SK-N-SH (cell line): ENCODE results near the gene POLN. TPM values are rescaled to one million over a fixed set of nuclear protein-coding genes. Genes with fewer than 3 reads are reported as not detected.

ENCODE experiments used
- CTCF ChIA-PET: fragments of 300-600, 350-600 bp; formaldehyde crosslinking; extraction: SDS; loops from one replicate; lab custom pipeline; 2021; lab: Yijun Ruan, JAX
- POLR2A ChIA-PET: fragments of 350-600 bp; sonication (Branson Sonifier 250); formaldehyde crosslinking; extraction: SDS; loops from one replicate; lab custom pipeline; 2020; ENCODE audit warnings: antibody characterized with exemption, inconsistent platforms; lab: Yijun Ruan, JAX
- DNase-seq: peaks from one replicate; pipeline ENCODE4 v3.0.0; 2012
- H2AFZ ChIP-seq: fragments of 200-600 bp; sonication (generic); 2 replicates; pipeline ENCODE4 v1.8.1; 2016; ENCODE audit warnings: antibody characterized with exemption, mild to moderate bottlenecking, low read depth
- H3F3A ChIP-seq: fragments of 200-600 bp; sonication (generic); replicated peaks from 2 replicates; pipeline ENCODE3; 2016; ENCODE audit warnings: antibody characterized with exemption, mild to moderate bottlenecking; ENCODE audit not compliant: insufficient read depth
- H3K27ac ChIP-seq, 2 experiments: fragments of 200-500 bp in 1 of 2; fragments of 200-600 bp in 1 of 2; sonication (Bioruptor generic) in 1 of 2; sonication (generic), shearing (Covaris generic) in 1 of 2; 2 replicates each; pipeline versions ENCODE4 v1.5.1 to v1.6.1; 2014 to 2016; ENCODE audit warnings: low read depth in 2 of 2, inconsistent platforms in 1 of 2, low read length in 1 of 2, mild to moderate bottlenecking in 1 of 2, mixed read lengths in 1 of 2
- H3K27me3 ChIP-seq: fragments of 200-600 bp; sonication (generic), shearing (Covaris generic); 2 replicates; pipeline ENCODE4 v1.6.1; 2016; ENCODE audit warnings: mixed run types; ENCODE audit not compliant: insufficient read depth
- H3K36me3 ChIP-seq, 2 experiments: fragments of 200-500 bp in 1 of 2; fragments of 200-600 bp in 1 of 2; sonication (Bioruptor generic) in 1 of 2; sonication (generic) in 1 of 2; replicated peaks in 1 of 2; 2 replicates each; pipeline versions ENCODE3 to v1.5.1; 2014 to 2016; ENCODE audit warnings: low read length in 1 of 2, mild to moderate bottlenecking in 1 of 2; ENCODE audit not compliant: insufficient read depth in 2 of 2, control insufficient read depth in 1 of 2
- H3K4me1 ChIP-seq, 2 experiments: fragments of 200-500 bp in 1 of 2; fragments of 200-600 bp in 1 of 2; sonication (Bioruptor generic) in 1 of 2; sonication (generic), shearing (Covaris generic) in 1 of 2; 2 replicates each; pipeline versions ENCODE4 v1.5.1 to v1.6.1; 2014 to 2016; ENCODE audit warnings: low read depth in 1 of 2, low read length in 1 of 2, mixed run types in 1 of 2; ENCODE audit not compliant: insufficient read depth in 2 of 2, control insufficient read depth in 1 of 2
- H3K4me2 ChIP-seq: fragments of 200-600 bp; sonication (generic), shearing (Covaris generic); 2 replicates; pipeline ENCODE4 v1.6.1; 2017; ENCODE audit warnings: mixed run types
- H3K4me3 ChIP-seq, 2 experiments: fragments of 200-500 bp in 1 of 2; fragments of 200-600 bp in 1 of 2; sonication (Bioruptor generic) in 1 of 2; sonication (generic), shearing (Covaris generic) in 1 of 2; 2 replicates each; pipeline versions ENCODE4 v1.5.1 to v1.8.1; 2014 to 2016; ENCODE audit warnings: low read depth in 2 of 2, inconsistent platforms in 1 of 2, low read length in 1 of 2, mild to moderate bottlenecking in 1 of 2, mixed read lengths in 1 of 2, moderate library complexity in 1 of 2
- H3K79me2 ChIP-seq: fragments of 200-600 bp; sonication (generic); 2 replicates; pipeline ENCODE4 v1.8.1; 2017; ENCODE audit warnings: mild to moderate bottlenecking; ENCODE audit not compliant: insufficient read depth
- H3K9ac ChIP-seq: fragments of 200-600 bp; sonication (generic); 2 replicates; pipeline ENCODE4 v1.6.1; 2017; ENCODE audit warnings: mixed run types
- H3K9me2 ChIP-seq: fragments of 200-600 bp; sonication (generic); 2 replicates; pipeline ENCODE4 v1.6.1; 2017; ENCODE audit warnings: mixed run types
- H3K9me3 ChIP-seq: fragments of 200-600 bp; sonication (generic); 2 replicates; pipeline ENCODE4 v1.6.1; 2017; ENCODE audit warnings: mixed run types, mild to moderate bottlenecking, moderate library complexity
- H4K20me1 ChIP-seq: fragments of 200-600 bp; sonication (generic); 2 replicates; pipeline ENCODE4 v1.6.1; 2017; ENCODE audit warnings: mild to moderate bottlenecking, mixed run types; ENCODE audit not compliant: insufficient read depth
- ELF1 ChIP-seq: IDR thresholded peaks from 2 replicates; pipeline ENCODE4 v1.4.0; 2012
- EZH2phosphoT487 ChIP-seq: fragments of 200-600 bp; sonication (generic); IDR thresholded peaks from 2 replicates; pipeline ENCODE4 v1.6.1; 2017; ENCODE audit warnings: low read depth, mixed run types, mild to moderate bottlenecking, antibody characterized with exemption, moderate library complexity, borderline replicate concordance
- FOXM1 ChIP-seq: IDR thresholded peaks from 2 replicates; pipeline ENCODE4 v1.4.0; 2012; ENCODE audit warnings: low read depth, mild to moderate bottlenecking
- RXRA ChIP-seq: IDR thresholded peaks from 2 replicates; pipeline ENCODE4 v1.4.0; 2012; ENCODE audit warnings: low read depth, mild to moderate bottlenecking, borderline replicate concordance
- SMC3 ChIP-seq: IDR thresholded peaks from 2 replicates; pipeline ENCODE4 v1.6.1; 2012; ENCODE audit warnings: low read depth, low read length, improper control_type of control experiment
- TAF1 ChIP-seq: IDR thresholded peaks from 2 replicates; pipeline ENCODE4 v1.6.1; 2012; ENCODE audit warnings: low read depth, mild to moderate bottlenecking, low read length, moderate library complexity, borderline replicate concordance
- TEAD4 ChIP-seq: IDR thresholded peaks from 2 replicates; pipeline ENCODE4 v1.4.0; 2012; ENCODE audit warnings: mild to moderate bottlenecking, borderline replicate concordance; ENCODE audit not compliant: insufficient read depth
- YY1 ChIP-seq: IDR thresholded peaks from 2 replicates; pipeline ENCODE4 v1.4.0; 2012; ENCODE audit warnings: low read depth, mild to moderate bottlenecking
- WGBS: methylation state at CpG from one replicate; pipeline ENCODE4 v1.1.6; 2017; ENCODE audit warnings: low lambda C conversion rate; 5-methylcytosine and 5-hydroxymethylcytosine counted together
- polyA plus RNA-seq, 3 experiments: library from polyadenylated mRNA; depleted of rRNA; stranded (reverse); fragments of >200 nt; gene quantifications; 2 replicates each; pipeline ENCODE4 v1.2.3, GENCODE V29; 2012
- TF ChIP-seq, protein P1 (sequence below): IDR thresholded peaks from 2 replicates; pipeline ENCODE4 v1.4.0; 2012; ENCODE audit warnings: low read depth, borderline replicate concordance
- TF ChIP-seq, protein P2 (sequence below): fragments of 150-350 bp; IDR thresholded peaks from 2 replicates; pipeline ENCODE4 v1.6.1; 2016; ENCODE audit warnings: mild to moderate bottlenecking, low read depth, low read length
- TF ChIP-seq, protein P3 (sequence below): IDR thresholded peaks from 2 replicates; pipeline ENCODE4 v1.6.1; 2012; ENCODE audit warnings: mild to moderate bottlenecking, low read depth, low read length, moderate library complexity
- TF ChIP-seq, protein P4 (sequence below): IDR thresholded peaks from 2 replicates; pipeline ENCODE4 v1.4.0; 2012; ENCODE audit warnings: low read depth
- TF ChIP-seq, protein P5 (sequence below): fragments of 200-600 bp; sonication (generic); IDR thresholded peaks from 2 replicates; pipeline ENCODE4 v1.6.1; 2017; ENCODE audit warnings: antibody characterized with exemption, mild to moderate bottlenecking, moderate library complexity
- TF ChIP-seq, protein P6 (sequence below): IDR thresholded peaks from 2 replicates; pipeline ENCODE4; 2012

The POLN gene
- polyA plus RNA-seq, 1 of the 3 experiments (the other 2 are of a cell fraction), result 0.67 TPM

DNA sequence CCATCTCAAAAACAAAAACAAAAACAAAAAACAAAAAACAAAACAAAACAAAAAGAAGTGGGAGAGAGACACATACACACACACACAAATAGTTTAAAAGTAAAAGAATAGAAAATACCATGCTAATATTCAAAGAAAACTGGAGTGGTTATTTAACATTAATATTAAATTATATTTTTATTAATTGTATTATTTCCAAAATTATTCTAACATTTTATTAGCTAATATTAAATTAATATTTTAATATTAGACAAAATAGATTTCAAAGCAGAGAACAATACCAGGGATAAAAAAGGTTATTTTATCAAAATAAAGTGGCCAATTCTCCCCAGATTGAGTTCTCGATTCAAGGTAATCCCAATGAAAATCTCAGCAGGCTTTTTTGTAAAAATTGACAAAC, 91.8 kb downstream of the POLN start (continued):
- TF ChIP-seq, protein P1, sequence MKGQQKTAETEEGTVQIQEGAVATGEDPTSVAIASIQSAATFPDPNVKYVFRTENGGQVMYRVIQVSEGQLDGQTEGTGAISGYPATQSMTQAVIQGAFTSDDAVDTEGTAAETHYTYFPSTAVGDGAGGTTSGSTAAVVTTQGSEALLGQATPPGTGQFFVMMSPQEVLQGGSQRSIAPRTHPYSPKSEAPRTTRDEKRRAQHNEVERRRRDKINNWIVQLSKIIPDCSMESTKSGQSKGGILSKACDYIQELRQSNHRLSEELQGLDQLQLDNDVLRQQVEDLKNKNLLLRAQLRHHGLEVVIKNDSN, result no peak

DNA sequence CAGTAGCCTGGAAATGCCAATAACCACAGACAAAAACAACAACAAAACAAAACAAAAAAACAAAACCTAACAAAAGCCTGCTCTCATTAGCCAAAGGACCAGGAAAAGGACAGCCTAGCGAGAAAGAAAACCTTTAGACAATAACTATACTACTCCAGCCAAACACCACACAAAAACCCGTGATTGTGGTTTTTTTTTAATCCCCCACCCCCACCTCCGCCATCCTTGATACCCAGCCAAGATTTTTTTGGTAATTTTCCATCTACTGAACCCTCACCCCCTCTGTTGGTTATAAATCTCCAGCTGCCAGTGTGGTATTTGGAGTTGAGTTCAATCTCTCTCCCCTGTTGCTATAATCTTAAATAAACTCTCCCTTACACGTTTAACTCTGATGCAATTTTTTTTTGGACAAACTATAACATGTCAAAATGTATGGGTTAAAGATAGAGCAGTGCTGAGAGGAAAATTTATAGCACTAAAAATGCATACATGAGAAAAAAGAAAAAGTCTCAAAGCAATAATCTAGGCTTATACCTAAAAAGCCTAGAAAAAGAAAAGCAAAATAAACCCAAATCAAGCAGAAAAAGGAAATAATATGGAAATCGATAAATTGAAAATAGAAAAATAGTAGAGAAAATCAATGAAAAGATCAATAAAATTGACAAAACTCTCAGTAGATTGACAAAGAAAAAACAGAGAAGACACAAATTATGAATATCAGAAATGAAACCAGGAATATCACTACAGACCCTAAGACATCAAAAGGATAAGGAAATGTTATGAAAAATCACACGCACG, 99.1 kb downstream of the POLN start:
- ChIA-PET POLR2A (no interaction called here), CTCF (no interaction called here)
- H3K9me2 ChIP-seq, result no peaks in the 10 kb centered on the region
- no peak overlapping the region for H3K4me2 ChIP-seq
- no peak overlapping the region for H3K27ac ChIP-seq
- TF ChIP-seq, protein P2, sequence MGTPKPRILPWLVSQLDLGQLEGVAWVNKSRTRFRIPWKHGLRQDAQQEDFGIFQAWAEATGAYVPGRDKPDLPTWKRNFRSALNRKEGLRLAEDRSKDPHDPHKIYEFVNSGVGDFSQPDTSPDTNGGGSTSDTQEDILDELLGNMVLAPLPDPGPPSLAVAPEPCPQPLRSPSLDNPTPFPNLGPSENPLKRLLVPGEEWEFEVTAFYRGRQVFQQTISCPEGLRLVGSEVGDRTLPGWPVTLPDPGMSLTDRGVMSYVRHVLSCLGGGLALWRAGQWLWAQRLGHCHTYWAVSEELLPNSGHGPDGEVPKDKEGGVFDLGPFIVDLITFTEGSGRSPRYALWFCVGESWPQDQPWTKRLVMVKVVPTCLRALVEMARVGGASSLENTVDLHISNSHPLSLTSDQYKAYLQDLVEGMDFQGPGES, result no peak
- TF ChIP-seq FOXM1 (no peak), SMC3 (no peak), ELF1 (no peak), RXRA (no peak), TEAD4 (no peak), YY1 (no peak), TAF1 (no peak), EZH2phosphoT487 (no peak)
- TF ChIP-seq, protein P3, sequence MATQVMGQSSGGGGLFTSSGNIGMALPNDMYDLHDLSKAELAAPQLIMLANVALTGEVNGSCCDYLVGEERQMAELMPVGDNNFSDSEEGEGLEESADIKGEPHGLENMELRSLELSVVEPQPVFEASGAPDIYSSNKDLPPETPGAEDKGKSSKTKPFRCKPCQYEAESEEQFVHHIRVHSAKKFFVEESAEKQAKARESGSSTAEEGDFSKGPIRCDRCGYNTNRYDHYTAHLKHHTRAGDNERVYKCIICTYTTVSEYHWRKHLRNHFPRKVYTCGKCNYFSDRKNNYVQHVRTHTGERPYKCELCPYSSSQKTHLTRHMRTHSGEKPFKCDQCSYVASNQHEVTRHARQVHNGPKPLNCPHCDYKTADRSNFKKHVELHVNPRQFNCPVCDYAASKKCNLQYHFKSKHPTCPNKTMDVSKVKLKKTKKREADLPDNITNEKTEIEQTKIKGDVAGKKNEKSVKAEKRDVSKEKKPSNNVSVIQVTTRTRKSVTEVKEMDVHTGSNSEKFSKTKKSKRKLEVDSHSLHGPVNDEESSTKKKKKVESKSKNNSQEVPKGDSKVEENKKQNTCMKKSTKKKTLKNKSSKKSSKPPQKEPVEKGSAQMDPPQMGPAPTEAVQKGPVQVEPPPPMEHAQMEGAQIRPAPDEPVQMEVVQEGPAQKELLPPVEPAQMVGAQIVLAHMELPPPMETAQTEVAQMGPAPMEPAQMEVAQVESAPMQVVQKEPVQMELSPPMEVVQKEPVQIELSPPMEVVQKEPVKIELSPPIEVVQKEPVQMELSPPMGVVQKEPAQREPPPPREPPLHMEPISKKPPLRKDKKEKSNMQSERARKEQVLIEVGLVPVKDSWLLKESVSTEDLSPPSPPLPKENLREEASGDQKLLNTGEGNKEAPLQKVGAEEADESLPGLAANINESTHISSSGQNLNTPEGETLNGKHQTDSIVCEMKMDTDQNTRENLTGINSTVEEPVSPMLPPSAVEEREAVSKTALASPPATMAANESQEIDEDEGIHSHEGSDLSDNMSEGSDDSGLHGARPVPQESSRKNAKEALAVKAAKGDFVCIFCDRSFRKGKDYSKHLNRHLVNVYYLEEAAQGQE, result no peak
- TF ChIP-seq, protein P4, sequence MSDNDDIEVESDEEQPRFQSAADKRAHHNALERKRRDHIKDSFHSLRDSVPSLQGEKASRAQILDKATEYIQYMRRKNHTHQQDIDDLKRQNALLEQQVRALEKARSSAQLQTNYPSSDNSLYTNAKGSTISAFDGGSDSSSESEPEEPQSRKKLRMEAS, result no peak
- TF ChIP-seq, protein P5, sequence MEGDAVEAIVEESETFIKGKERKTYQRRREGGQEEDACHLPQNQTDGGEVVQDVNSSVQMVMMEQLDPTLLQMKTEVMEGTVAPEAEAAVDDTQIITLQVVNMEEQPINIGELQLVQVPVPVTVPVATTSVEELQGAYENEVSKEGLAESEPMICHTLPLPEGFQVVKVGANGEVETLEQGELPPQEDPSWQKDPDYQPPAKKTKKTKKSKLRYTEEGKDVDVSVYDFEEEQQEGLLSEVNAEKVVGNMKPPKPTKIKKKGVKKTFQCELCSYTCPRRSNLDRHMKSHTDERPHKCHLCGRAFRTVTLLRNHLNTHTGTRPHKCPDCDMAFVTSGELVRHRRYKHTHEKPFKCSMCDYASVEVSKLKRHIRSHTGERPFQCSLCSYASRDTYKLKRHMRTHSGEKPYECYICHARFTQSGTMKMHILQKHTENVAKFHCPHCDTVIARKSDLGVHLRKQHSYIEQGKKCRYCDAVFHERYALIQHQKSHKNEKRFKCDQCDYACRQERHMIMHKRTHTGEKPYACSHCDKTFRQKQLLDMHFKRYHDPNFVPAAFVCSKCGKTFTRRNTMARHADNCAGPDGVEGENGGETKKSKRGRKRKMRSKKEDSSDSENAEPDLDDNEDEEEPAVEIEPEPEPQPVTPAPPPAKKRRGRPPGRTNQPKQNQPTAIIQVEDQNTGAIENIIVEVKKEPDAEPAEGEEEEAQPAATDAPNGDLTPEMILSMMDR, result no peak
- TF ChIP-seq, protein P6, sequence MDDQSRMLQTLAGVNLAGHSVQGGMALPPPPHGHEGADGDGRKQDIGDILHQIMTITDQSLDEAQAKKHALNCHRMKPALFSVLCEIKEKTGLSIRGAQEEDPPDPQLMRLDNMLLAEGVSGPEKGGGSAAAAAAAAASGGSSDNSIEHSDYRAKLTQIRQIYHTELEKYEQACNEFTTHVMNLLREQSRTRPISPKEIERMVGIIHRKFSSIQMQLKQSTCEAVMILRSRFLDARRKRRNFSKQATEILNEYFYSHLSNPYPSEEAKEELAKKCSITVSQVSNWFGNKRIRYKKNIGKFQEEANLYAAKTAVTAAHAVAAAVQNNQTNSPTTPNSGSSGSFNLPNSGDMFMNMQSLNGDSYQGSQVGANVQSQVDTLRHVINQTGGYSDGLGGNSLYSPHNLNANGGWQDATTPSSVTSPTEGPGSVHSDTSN, result no peak
- no peaks in the 10 kb centered on the region for H3K9me3 ChIP-seq
- 63% methylated on average over 7 of the region's 7 CpGs for WGBS
- H3K36me3 ChIP-seq, result no peaks in the 10 kb centered on the region
- no peaks in the 10 kb centered on the region for H3K27me3 ChIP-seq
- DNase-seq, result no peak
- no peaks in the 10 kb centered on the region for H3K79me2 ChIP-seq
- H4K20me1 ChIP-seq, result no peaks in the 10 kb centered on the region
- no peaks in the 10 kb centered on the region; a peak in 1 of 4 replicates for H3K4me1 ChIP-seq
- H3F3A ChIP-seq, result no peaks in the 10 kb centered on the region
- H3K9ac ChIP-seq, result no peak overlapping the region
- H3K4me3 ChIP-seq, result no peak overlapping the region
- no peak overlapping the region for H2AFZ ChIP-seq
